NCI-H1092 treated with DMSO at 0.1 percent for 48 hours (cell line): ENCODE measurements around the gene RNF157.

ENCODE experiments used
- DNase-seq: peaks from one replicate; lab custom pipeline; 2025; lab: John Stamatoyannopoulos, UW

RNF157 gene

GRCh38 chr17:76157759-76158158 is 82.5 kb downstream of the RNF157 start:
- no peak for DNase-seq

GRCh38 chr17:76156662-76156991 is 83.7 kb downstream of the RNF157 start:
- no peak for DNase-seq

GRCh38 chr17:76155988-76156661 is 84.2 kb downstream of the RNF157 start:
- no peak for DNase-seq

- DNase-seq, result no peak
Measured at GRCh38 chr17:76154936-76155845, 85.1 kb downstream of the RNF157 start.

- no peak for DNase-seq
Measured at GRCh38 chr17:76154292-76154691, 86.0 kb downstream of the RNF157 start.

GRCh38 chr17:76153640-76154039 is 86.7 kb downstream of the RNF157 start:
- no peak for DNase-seq

- no peak for DNase-seq
Measured at GRCh38 chr17:76153202-76153601, 87.1 kb downstream of the RNF157 start.

- DNase-seq, result no peak
Measured at GRCh38 chr17:76152591-76152990, 87.7 kb downstream of the RNF157 start.

GRCh38 chr17:76151896-76152454 is 88.3 kb downstream of the RNF157 start:
- DNase-seq, result no peak

- no peak for DNase-seq
Measured at GRCh38 chr17:76150712-76151622, 89.3 kb downstream of the RNF157 start.

- no peak for DNase-seq
Measured at GRCh38 chr17:76149214-76149613, 91.1 kb downstream of the RNF157 start.

- no peak for DNase-seq
Measured at GRCh38 chr17:76148015-76148326, 92.3 kb downstream of the RNF157 start.

GRCh38 chr17:76147211-76148014 is 92.9 kb downstream of the RNF157 start:
- DNase-seq, result peak; percentile 16

- DNase-seq, result no peak
Measured at GRCh38 chr17:76146053-76146851, 94.0 kb downstream of the RNF157 start.

GRCh38 chr17:76145231-76146052 is 94.9 kb downstream of the RNF157 start:
- DNase-seq, result no peak

GRCh38 chr17:76142585-76143041 is 97.7 kb downstream of the RNF157 start:
- DNase-seq, result no peak

- DNase-seq, result no peak
Measured at GRCh38 chr17:76142039-76142584, 98.2 kb downstream of the RNF157 start.

- peak; percentile 90 for DNase-seq
Measured at GRCh38 chr17:76141212-76142038, 98.9 kb downstream of the RNF157 start, which contains the start of gene FOXJ1. Gene FOXJ1 (minus strand): TSS chr17:76141245. CDS start chr17:76140395, 850 bp downstream.
